Stimulated activated CD8-positive, alpha-beta memory T cell treated with anti-CD3 and anti-CD28 coated beads, Interleukin-15, amount 100 ng/mL, for 48 hours (primary cell): Measurements from ENCODE around the gene PIGW.

Source experiments
- DNase-seq, 2 donors: peaks; one replicate each; pipeline ENCODE4 v3.0.0-alpha.2; 2020; ENCODE audit warnings: low read depth in 2 of 2

The PIGW gene

GRCh38 chr17:36534840-36535668, at the start of gene PIGW, which contains the start of gene MYO19:
TSS of gene PIGW (plus strand) at chr17:36534987. CDS start at chr17:36537102, 2,115 bp downstream.
TSS of gene MYO19 (minus strand) at chr17:36534868. CDS start at chr17:36532538, 2,330 bp downstream.
- peak; percentile 86 to 87 for DNase-seq

GRCh38 chr17:36485027-36485426, 49.8 kb upstream of the PIGW start:
- no peak for DNase-seq

GRCh38 chr17:36485805-36486203, 49.0 kb upstream of the PIGW start:
- DNase-seq, result no peak

GRCh38 chr17:36486204-36487194, 48.3 kb upstream of the PIGW start, which contains the start of gene ZNHIT3:
TSS of gene ZNHIT3 (plus strand) at chr17:36486681. CDS start at chr17:36486700, 19 bp downstream.
- DNase-seq, result peak; percentile 83 to 85

- no peak for DNase-seq
These were observed 40.8 kb upstream of the PIGW start for GRCh38 chr17:36493956-36494355.

GRCh38 chr17:36494674-36495073, 40.1 kb upstream of the PIGW start:
- no peak for DNase-seq

- DNase-seq, result no peak
These were observed 39.7 kb upstream of the PIGW start for GRCh38 chr17:36495076-36495578.

GRCh38 chr17:36496018-36496789, 38.6 kb upstream of the PIGW start:
- DNase-seq, result no peak

- DNase-seq, result no peak
These were observed 36.6 kb upstream of the PIGW start for GRCh38 chr17:36498155-36498554.

GRCh38 chr17:36498560-36499300, 36.1 kb upstream of the PIGW start:
- no peak for DNase-seq

GRCh38 chr17:36500745-36501225, 34.0 kb upstream of the PIGW start:
- no peak for DNase-seq

GRCh38 chr17:36501351-36501750, 33.4 kb upstream of the PIGW start:
- DNase-seq, result no peak

GRCh38 chr17:36501963-36502362, 32.8 kb upstream of the PIGW start:
- no peak for DNase-seq

- no peak for DNase-seq
These were observed 31.2 kb upstream of the PIGW start for GRCh38 chr17:36503456-36504155.

- DNase-seq, result no peak
These were observed 30.6 kb upstream of the PIGW start for GRCh38 chr17:36504156-36504545.

- DNase-seq, result no peak
These were observed 29.6 kb upstream of the PIGW start for GRCh38 chr17:36505171-36505570.

GRCh38 chr17:36506249-36506826, 28.4 kb upstream of the PIGW start:
- no peak for DNase-seq

- no peak for DNase-seq
These were observed 28.0 kb upstream of the PIGW start for GRCh38 chr17:36506831-36507230.

- no peak for DNase-seq
These were observed 27.5 kb upstream of the PIGW start for GRCh38 chr17:36507266-36507665.
